GM12878 (cell line): ENCODE data around the gene MYO3B. TPM values are rescaled to one million over a fixed set of nuclear protein-coding genes. Genes with fewer than 3 reads are reported as not detected.

Experiments used
- ATAC-seq: fragments of 200-7000 bp; cut with Tn5 transposase; 3 replicates; pipeline ENCODE4 v1.9.1; 2020; ENCODE audit warnings: mild to moderate bottlenecking, moderate library complexity
- BruUV-seq: library from RNA; stranded (reverse); fragments of 400-500 nt; replicated peaks from 2 replicates; lab custom pipeline; 2021; lab: Mats Ljungman, UMichigan
- CTCF ChIA-PET: fragments of 300-600 bp; sonication (Branson Sonifier 250); formaldehyde crosslinking; extraction: SDS; loops from one replicate; lab custom pipeline; 2021; ENCODE audit warnings: inconsistent platforms; lab: Yijun Ruan, JAX
- POLR2A ChIA-PET: fragments of 350-600 bp; formaldehyde crosslinking; extraction: SDS; loops from one replicate; lab custom pipeline; 2021; ENCODE audit warnings: inconsistent platforms; lab: Charles Lee
- RAD21 ChIA-PET: fragments of 300-600 bp; sonication (Branson Sonifier 250); formaldehyde crosslinking; loops from one replicate; lab custom pipeline; 2023; ENCODE audit warnings: antibody characterized with exemption; ENCODE audit not compliant: unreplicated experiment; lab: Charles Lee
- SMC1A ChIA-PET: fragments of 300-600 bp; sonication (Branson Sonifier 250); formaldehyde crosslinking; loops from one replicate; lab custom pipeline; 2023; ENCODE audit not compliant: unreplicated experiment, uncharacterized antibody; lab: Charles Lee
- DNase-seq: peaks from one replicate; pipeline ENCODE4 v3.0.0-alpha.2; 2011; ENCODE audit warnings: low read depth, low spot score
- FAIRE-seq: peaks from 3 replicates; lab custom pipeline; 2011; peaks lifted over from hg19 to GRCh38; lab: Jason Lieb, UNC
- H2AFZ ChIP-seq: 2 replicates; pipeline ENCODE4 v1.6.0; 2011; ENCODE audit warnings: low read depth, low read length, control low read depth; ENCODE audit not compliant: control insufficient read depth
- H3K27ac ChIP-seq: 2 replicates; pipeline ENCODE4 v1.5.1; 2011; ENCODE audit warnings: control low read depth; ENCODE audit not compliant: control insufficient read depth, insufficient read depth
- H3K27me3 ChIP-seq, 2 experiments: replicated peaks in 1 of 2; 2 replicates each; pipeline versions ENCODE4 v1.6.0 to v1.6.1; 2011; ENCODE audit warnings: low read length in 1 of 2; ENCODE audit not compliant: control insufficient read depth in 2 of 2, insufficient read depth in 2 of 2
- H3K36me3 ChIP-seq, 2 experiments: 2 replicates each; pipeline ENCODE4 v1.5.1; 2011; ENCODE audit warnings: low read length in 1 of 2; ENCODE audit not compliant: control insufficient read depth in 2 of 2, insufficient read depth in 2 of 2
- H3K4me1 ChIP-seq: 2 replicates; pipeline ENCODE4 v1.6.1; 2011; ENCODE audit warnings: mild to moderate bottlenecking, low read length, moderate library complexity, mixed read lengths; ENCODE audit not compliant: control insufficient read depth, insufficient read depth
- H3K4me2 ChIP-seq: 2 replicates; pipeline ENCODE4 v1.6.0; 2011; ENCODE audit warnings: control low read depth; ENCODE audit not compliant: control insufficient read depth, insufficient read depth
- H3K4me3 ChIP-seq: fragments of 200-600 bp; sonication (generic); 2 replicates; pipeline ENCODE4 v1.5.1; 2016
- H3K79me2 ChIP-seq: 2 replicates; pipeline ENCODE4 v1.6.0; 2011; ENCODE audit warnings: low read length; ENCODE audit not compliant: control insufficient read depth, insufficient read depth
- H3K9ac ChIP-seq: 2 replicates; pipeline ENCODE4 v1.8.0; 2011; ENCODE audit warnings: low read length, control low read depth, mixed read lengths; ENCODE audit not compliant: control insufficient read depth, insufficient read depth
- H3K9me3 ChIP-seq: replicated peaks from 3 replicates; pipeline ENCODE4 v1.5.1; 2011; ENCODE audit warnings: mild to moderate bottlenecking, low read length; ENCODE audit not compliant: control insufficient read depth, insufficient read depth
- H4K20me1 ChIP-seq: 2 replicates; pipeline ENCODE4 v1.6.0; 2011; ENCODE audit not compliant: control insufficient read depth, insufficient read depth
- BHLHE40 ChIP-seq, 2 experiments: fragments of 450-650 bp in 1 of 2; IDR thresholded peaks; 2 replicates each; pipeline ENCODE4 v1.6.1; 2011 to 2017; ENCODE audit warnings: low read depth in 2 of 2, borderline replicate concordance in 1 of 2, improper control_type of control experiment in 1 of 2, low read length in 1 of 2, mild to moderate bottlenecking in 1 of 2
- CHD4 ChIP-seq: fragments of 200-600 bp; sonication (generic); IDR thresholded peaks from 2 replicates; pipeline ENCODE4 v1.6.1; 2016; ENCODE audit warnings: mild to moderate bottlenecking
- CUX1 ChIP-seq: IDR thresholded peaks from 2 replicates; pipeline ENCODE4 v1.6.1; 2012; ENCODE audit warnings: improper control_type of control experiment, low read depth, low read length; ENCODE audit not compliant: insufficient replicate concordance
- E2F4 ChIP-seq: IDR thresholded peaks from 2 replicates; pipeline ENCODE4 v1.6.1; 2012; ENCODE audit warnings: low read depth, low read length, improper control_type of control experiment
- EGR1 ChIP-seq, 2 experiments: IDR thresholded peaks; 1 replicate in 1 of 2; 2 replicates in 1 of 2; pipeline ENCODE4 v1.6.1; 2011 to 2012; ENCODE audit warnings: low read depth in 2 of 2, low read length in 2 of 2, borderline replicate concordance in 1 of 2, mild to moderate bottlenecking in 1 of 2, moderate library complexity in 1 of 2
- MEF2A ChIP-seq: IDR thresholded peaks from 2 replicates; pipeline ENCODE4 v1.6.1; 2011; ENCODE audit warnings: low read depth, mild to moderate bottlenecking, low read length, moderate library complexity; ENCODE audit not compliant: insufficient read depth
- NR2C1 ChIP-seq: fragments of 450-650 bp; IDR thresholded peaks from 2 replicates; pipeline ENCODE4 v1.6.1; 2017; ENCODE audit warnings: antibody characterized with exemption, mild to moderate bottlenecking, moderate library complexity
- PAX5 ChIP-seq: IDR thresholded peaks from 2 replicates; pipeline ENCODE4 v1.6.1; 2011; ENCODE audit warnings: low read depth, low read length, borderline replicate concordance
- RELB ChIP-seq: fragments of 450-650 bp; IDR thresholded peaks from 2 replicates; pipeline ENCODE4 v1.6.1; 2017; ENCODE audit warnings: low read depth, mild to moderate bottlenecking, moderate library complexity
- SREBF2 ChIP-seq: IDR thresholded peaks from 2 replicates; pipeline ENCODE4 v1.6.1; 2012; ENCODE audit warnings: mild to moderate bottlenecking, low read length
- TCF12 ChIP-seq: IDR thresholded peaks from 2 replicates; pipeline ENCODE4 v1.6.1; 2011; ENCODE audit warnings: low read depth, mild to moderate bottlenecking, low read length
- ZNF687 ChIP-seq: fragments of 450-650 bp; IDR thresholded peaks from 2 replicates; pipeline ENCODE4 v1.6.1; 2017; ENCODE audit warnings: mild to moderate bottlenecking, moderate library complexity
- WGBS: methylation state at CpG from one replicate; pipeline ENCODE4 v1.1.6; 2016; ENCODE audit warnings: low lambda C conversion rate; ENCODE audit not compliant: insufficient replicate concordance, insufficient coverage; ENCODE audit errors: missing lambda C conversion rate; 5-methylcytosine and 5-hydroxymethylcytosine counted together
- in situ Hi-C: fragments of 300-500 bp; cut with MboI; formaldehyde crosslinking; loops from 9 replicates; pipeline ENCODE4 v1.14.3; 2018; ENCODE audit warnings: mixed read lengths
- intact Hi-C: fragments of 100-400 bp; cut with micrococcal nuclease; formaldehyde crosslinking; loops from one replicate; pipeline ENCODE4 v1.14.2; 2022; ENCODE audit not compliant: unreplicated experiment
- polyA plus RNA-seq, 11 experiments: library from polyadenylated mRNA; depleted of rRNA in 4 of 11; unstranded in 6 of 11; stranded (reverse) in 5 of 11; fragments of >200 nt; fragmentation: Nextera tagmentation in 4 of 11; fragmentation: Illumina TruSeq in 1 of 11; extraction: Ambion mirVana in 4 of 11; extraction: Trizol in 1 of 11; gene quantifications; 1 replicate in 1 of 11; 2 replicates in 10 of 11; pipeline versions ENCODE4 v1.2.1 to v1.2.3, GENCODE V29; 2011 to 2016; ENCODE audit warnings: inconsistent platforms in 2 of 11, missing spikeins in 2 of 11, low read depth in 1 of 11
- total RNA-seq, 4 experiments: library from RNA; depleted of rRNA in 3 of 4; stranded (reverse); fragments of >200 nt in 3 of 4; fragmentation: Illumina TruSeq in 1 of 4; extraction: Trizol in 1 of 4; gene quantifications; 2 replicates each; pipeline versions ENCODE4 v1.2.1 to v1.2.3, GENCODE V29; 2013 to 2021

MYO3B gene
- total and polyA plus RNA-seq, 10 of the 15 experiments (the other 5 are each of a cell fraction or from before 2014, with no cell fraction given): 1.1 to 7.1 (median 2.1) TPM

- no peaks in the 10 kb centered on the region for H3K27me3 ChIP-seq
- no peaks in the 10 kb centered on the region for H3K9me3 ChIP-seq
- H3K9ac ChIP-seq: no peak overlapping the region
- no peaks in the 10 kb centered on the region for H3K79me2 ChIP-seq
- H3K4me2 ChIP-seq: no peak overlapping the region
- ATAC-seq: no peak
- BruUV-seq: no TSS peak
- no peak overlapping the region for H3K4me3 ChIP-seq
- no peaks in the 10 kb centered on the region for H3K4me1 ChIP-seq
- ChIA-PET POLR2A (no interaction called here), SMC1A (no interaction called here), RAD21 (no interaction called here), CTCF (no interaction called here)
- DNase-seq: no peak
- intact Hi-C loops: no loop called here
- 17% methylated on average over 6 of the region's 6 CpGs for WGBS
- H2AFZ ChIP-seq: no peak overlapping the region
- in situ Hi-C loops: no loop called here
- no peak overlapping the region for H3K27ac ChIP-seq
- H4K20me1 ChIP-seq: no peaks in the 10 kb centered on the region
- no peaks in the 10 kb centered on the region for H3K36me3 ChIP-seq
- no peak for FAIRE-seq
- no peak for TF ChIP-seq E2F4
- no peak for TF ChIP-seq TCF12
- no peak for TF ChIP-seq CUX1
- no peak for TF ChIP-seq PAX5
- TF ChIP-seq BHLHE40 (IDR thresholded peaks at IDR 0.05; ENCODE audit: borderline replicate concordance in 1 of 2, low read depth in 2 of 2, low read length in 1 of 2): no peak
- no peak for TF ChIP-seq MEF2A
- TF ChIP-seq SREBF2: no peak
- no peak for TF ChIP-seq CHD4
- TF ChIP-seq ZNF687: no peak
- TF ChIP-seq EGR1 (IDR thresholded peaks at IDR 0.05; ENCODE audit: borderline replicate concordance in 1 of 2, low read depth in 2 of 2, low read length in 2 of 2): no peak
- no peak for TF ChIP-seq NR2C1
- TF ChIP-seq RELB: no peak
Observed at GRCh38 chr2:170270278-170270864, 92.4 kb downstream of the MYO3B start.
